Vagina (tissue), 2 donors: ENCODE measurements around the gene ATP11A. TPM values are rescaled to one million over a fixed set of nuclear protein-coding genes. Genes with fewer than 3 reads are reported as not detected.

ENCODE experiments used
- DNase-seq, 2 donors: peaks; one replicate each; pipeline ENCODE4 v3.0.0-alpha.2; 2017; ENCODE audit errors: extremely low spot score in 2 of 2
- H3K27ac ChIP-seq: fragments of 200-600 bp; sonication (generic); one replicate; pipeline ENCODE4 v1.5.1; 2019
- H3K27me3 ChIP-seq: fragments of 200-600 bp; sonication (generic); one replicate; pipeline ENCODE4 v1.5.1; 2019
- H3K36me3 ChIP-seq, 2 donors: fragments of 200-600 bp; sonication (generic); one replicate each; pipeline ENCODE4 v1.5.1; 2017 to 2019
- H3K4me1 ChIP-seq: fragments of 200-600 bp; sonication (generic); one replicate; pipeline ENCODE4 v1.5.1; 2019
- H3K4me3 ChIP-seq, 2 donors: fragments of 200-600 bp; sonication (generic); 1 replicate in 1 of 2; 2 replicates in 1 of 2; pipeline ENCODE4 v1.5.1; 2016 to 2019
- H3K9me3 ChIP-seq: fragments of 200-600 bp; sonication (generic); one replicate; pipeline ENCODE4 v1.5.1; 2019
- POLR2A ChIP-seq, 2 donors: fragments of 450-650 bp; IDR thresholded peaks; one replicate each; pipeline ENCODE4 v1.6.1; 2017; ENCODE audit warnings: antibody characterized with exemption in 2 of 2, mild to moderate bottlenecking in 2 of 2, moderate library complexity in 2 of 2
- POLR2AphosphoS5 ChIP-seq, 2 donors: sonication (generic); formaldehyde crosslinking; IDR thresholded peaks; one replicate each; pipeline ENCODE4 v1.9.0; 2017; ENCODE audit warnings: antibody characterized with exemption in 2 of 2, mild to moderate bottlenecking in 2 of 2, low read depth in 1 of 2; ENCODE audit not compliant: insufficient read depth in 1 of 2
- intact Hi-C: fragments of 100-400 bp; cut with DNase I; formaldehyde crosslinking; loops from one replicate; pipeline ENCODE4 v1.15.1; 2023
- total RNA-seq: library from RNA; depleted of rRNA; stranded (reverse); fragments of >200 nt; gene quantifications from one replicate; pipeline ENCODE4 v1.2.3, GENCODE V29; 2016
- TF ChIP-seq, protein P1 (sequence below), 3 experiments: fragments of 450-650 bp in 2 of 3; fragments of 200-600 bp in 1 of 3; sonication (generic) in 1 of 3; IDR thresholded peaks; one replicate each; pipeline ENCODE4 v1.5.1; 2017 to 2019; ENCODE audit warnings: antibody characterized with exemption in 3 of 3, mild to moderate bottlenecking in 2 of 3, moderate library complexity in 2 of 3

The ATP11A gene
- total RNA-seq, 1 donor from 2014 or later: 33.4 TPM

DNA sequence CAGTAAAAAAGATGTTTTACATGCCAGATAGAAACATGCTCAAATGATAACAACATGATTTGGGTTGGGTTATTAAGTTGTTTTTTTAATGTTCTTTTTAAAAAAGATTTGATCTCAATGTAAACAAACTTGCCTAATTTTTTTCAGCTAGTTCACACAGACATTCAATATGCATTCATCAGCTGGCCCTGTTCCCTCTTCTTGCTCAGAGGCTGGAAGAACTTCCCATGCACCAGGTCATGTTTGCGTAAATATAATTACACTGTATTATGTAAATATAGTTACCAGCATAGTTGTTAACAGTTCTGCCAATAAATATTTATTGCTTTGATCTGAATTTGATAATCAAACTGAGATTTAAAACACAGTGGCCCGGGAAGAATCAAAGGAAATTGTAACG, 70.6 kb downstream of the ATP11A start:
- intact Hi-C loops: no loop called here

DNA sequence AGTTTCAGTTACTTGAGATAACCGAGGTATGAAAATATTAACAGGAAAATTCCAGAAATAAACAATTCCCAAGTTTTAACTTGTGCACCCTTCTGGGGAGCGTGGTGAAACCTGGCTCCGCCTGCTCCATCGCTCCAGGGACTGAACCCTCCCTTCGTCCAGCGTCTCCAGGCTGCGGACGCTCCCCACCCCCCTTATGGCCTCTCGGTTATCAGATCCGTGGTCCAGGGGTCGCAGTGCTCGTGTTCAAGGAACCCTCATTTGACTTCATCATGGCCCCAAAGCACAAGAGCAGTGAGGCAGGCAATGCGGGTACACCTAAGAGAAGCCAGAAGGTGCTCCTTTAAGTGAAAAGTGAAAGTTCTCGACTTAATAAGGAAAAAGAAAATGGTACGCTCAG, 71.1 kb downstream of the ATP11A start:
- H3K4me3 ChIP-seq: peak overlapping the region in 1 of 2 donors; percentile 32
- no peaks in the 10 kb centered on the region for H3K4me1 ChIP-seq
- no peaks in the 10 kb centered on the region for H3K9me3 ChIP-seq
- intact Hi-C loops: no loop called here
- TF ChIP-seq, protein P1, sequence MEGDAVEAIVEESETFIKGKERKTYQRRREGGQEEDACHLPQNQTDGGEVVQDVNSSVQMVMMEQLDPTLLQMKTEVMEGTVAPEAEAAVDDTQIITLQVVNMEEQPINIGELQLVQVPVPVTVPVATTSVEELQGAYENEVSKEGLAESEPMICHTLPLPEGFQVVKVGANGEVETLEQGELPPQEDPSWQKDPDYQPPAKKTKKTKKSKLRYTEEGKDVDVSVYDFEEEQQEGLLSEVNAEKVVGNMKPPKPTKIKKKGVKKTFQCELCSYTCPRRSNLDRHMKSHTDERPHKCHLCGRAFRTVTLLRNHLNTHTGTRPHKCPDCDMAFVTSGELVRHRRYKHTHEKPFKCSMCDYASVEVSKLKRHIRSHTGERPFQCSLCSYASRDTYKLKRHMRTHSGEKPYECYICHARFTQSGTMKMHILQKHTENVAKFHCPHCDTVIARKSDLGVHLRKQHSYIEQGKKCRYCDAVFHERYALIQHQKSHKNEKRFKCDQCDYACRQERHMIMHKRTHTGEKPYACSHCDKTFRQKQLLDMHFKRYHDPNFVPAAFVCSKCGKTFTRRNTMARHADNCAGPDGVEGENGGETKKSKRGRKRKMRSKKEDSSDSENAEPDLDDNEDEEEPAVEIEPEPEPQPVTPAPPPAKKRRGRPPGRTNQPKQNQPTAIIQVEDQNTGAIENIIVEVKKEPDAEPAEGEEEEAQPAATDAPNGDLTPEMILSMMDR (IDR thresholded peaks at IDR 0.05): no peak
- no peak for TF ChIP-seq POLR2A (IDR thresholded peaks at IDR 0.05)
- no peak for TF ChIP-seq POLR2AphosphoS5 (IDR thresholded peaks at IDR 0.05; ENCODE audit: insufficient read depth in 1 of 2, low read depth in 1 of 2)
- H3K27ac ChIP-seq: no peak overlapping the region
- H3K27me3 ChIP-seq: no peaks in the 10 kb centered on the region
- H3K36me3 ChIP-seq: no peaks in the 10 kb centered on the region
- no peak for DNase-seq

More for the DNA sequence above, 70.6 kb downstream of the ATP11A start:
- H3K27ac ChIP-seq: no peak overlapping the region
- no peak for DNase-seq
- no peaks in the 10 kb centered on the region for H3K9me3 ChIP-seq
- TF ChIP-seq POLR2A (IDR thresholded peaks at IDR 0.05) (no peak), POLR2AphosphoS5 (IDR thresholded peaks at IDR 0.05; ENCODE audit: insufficient read depth in 1 of 2, low read depth in 1 of 2) (no peak)
- TF ChIP-seq, protein P1 (IDR thresholded peaks at IDR 0.05): no peak
- no peaks in the 10 kb centered on the region for H3K27me3 ChIP-seq
- no peaks in the 10 kb centered on the region for H3K36me3 ChIP-seq
- no peaks in the 10 kb centered on the region for H3K4me1 ChIP-seq
- H3K4me3 ChIP-seq: peak overlapping the region in 1 of 2 donors; percentile 32

DNA sequence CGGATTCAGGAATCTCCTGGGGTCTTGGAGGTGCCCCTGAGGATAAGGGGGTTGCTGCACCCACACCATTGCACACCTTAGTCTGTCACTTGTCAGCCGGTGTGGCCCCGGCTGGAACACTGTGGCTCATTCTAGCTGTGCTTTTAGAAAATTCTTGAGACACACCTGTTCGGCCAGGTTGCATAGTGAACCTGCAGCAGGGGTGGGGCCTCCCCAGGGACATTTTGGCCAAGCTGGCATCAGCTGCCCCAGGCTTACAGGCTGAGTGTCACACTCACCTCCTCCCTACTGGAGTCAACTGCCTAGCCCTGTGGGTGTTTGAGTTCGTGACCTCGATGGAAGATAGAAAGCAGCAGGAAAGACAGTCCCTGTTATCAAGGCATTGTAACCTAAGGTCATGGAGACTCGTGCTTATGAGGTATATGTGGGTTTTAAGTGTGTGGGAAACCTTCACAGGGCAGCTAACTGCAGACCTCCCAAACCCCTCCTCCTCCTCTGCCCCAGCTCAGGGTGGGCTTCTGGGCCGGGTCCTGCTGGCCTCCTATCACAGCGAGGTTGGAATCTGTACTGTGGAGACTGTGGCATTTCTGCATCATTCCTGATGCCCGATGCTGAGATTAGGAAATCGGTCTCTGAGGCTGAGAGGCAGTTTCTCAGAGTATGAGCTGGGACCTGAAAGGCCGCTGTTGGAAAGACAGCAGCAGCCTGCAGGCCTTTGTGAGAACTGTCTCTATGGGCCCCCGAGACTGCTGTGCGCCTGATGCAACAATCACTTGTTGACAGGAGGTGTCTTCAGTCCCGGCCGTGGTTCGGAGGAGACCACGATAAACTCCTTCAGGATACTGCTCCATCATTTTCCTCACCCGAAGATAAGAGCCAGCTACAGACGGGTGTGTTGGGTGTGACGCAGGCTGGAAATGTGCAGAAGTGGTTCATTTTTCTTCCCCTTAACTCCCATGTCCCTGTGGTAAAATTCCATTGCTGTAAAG, 72.2 kb downstream of the ATP11A start:
- intact Hi-C loops: no loop called here
- H3K27ac ChIP-seq: no peak overlapping the region
- TF ChIP-seq POLR2A (IDR thresholded peaks at IDR 0.05) (no peak), POLR2AphosphoS5 (IDR thresholded peaks at IDR 0.05; ENCODE audit: insufficient read depth in 1 of 2, low read depth in 1 of 2) (no peak)
- TF ChIP-seq, protein P1 (IDR thresholded peaks at IDR 0.05): no peak
- no peaks in the 10 kb centered on the region for H3K27me3 ChIP-seq
- H3K36me3 ChIP-seq: no peaks in the 10 kb centered on the region
- no peak for DNase-seq
- no peaks in the 10 kb centered on the region for H3K9me3 ChIP-seq
- H3K4me3 ChIP-seq: no peak overlapping the region
- no peaks in the 10 kb centered on the region for H3K4me1 ChIP-seq

DNA sequence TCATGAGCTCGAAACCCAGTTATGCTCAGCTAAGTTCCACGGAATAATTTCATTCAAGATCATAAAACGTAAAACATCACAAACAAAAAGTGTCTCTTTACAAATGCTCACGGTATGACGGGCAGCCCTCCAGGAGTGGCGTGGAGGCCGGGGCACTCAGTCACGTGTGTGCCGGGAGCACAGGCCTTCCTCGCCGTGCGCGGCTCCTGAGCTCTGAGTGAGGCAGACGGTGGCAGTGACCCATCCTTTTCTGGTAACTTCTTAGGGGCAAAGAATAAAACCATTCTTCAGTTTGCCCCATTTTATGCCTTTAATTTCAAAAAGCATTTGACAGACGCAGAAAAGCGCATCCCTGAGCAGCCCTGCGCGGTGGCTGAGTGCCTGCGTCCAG, 72.8 kb downstream of the ATP11A start:
- no peak for DNase-seq
- Histone ChIP-seq H3K27ac (no peak overlapping the region), H3K4me1 (no peaks in the 10 kb centered on the region), H3K4me3 (no peak overlapping the region), H3K36me3 (no peaks in the 10 kb centered on the region), H3K27me3 (no peaks in the 10 kb centered on the region), H3K9me3 (no peaks in the 10 kb centered on the region)
- TF ChIP-seq POLR2A (IDR thresholded peaks at IDR 0.05): no peak
- TF ChIP-seq POLR2AphosphoS5 (IDR thresholded peaks at IDR 0.05; ENCODE audit: insufficient read depth in 1 of 2, low read depth in 1 of 2): no peak
- TF ChIP-seq, protein P1 (IDR thresholded peaks at IDR 0.05): no peak
- intact Hi-C loops: no loop called here

DNA sequence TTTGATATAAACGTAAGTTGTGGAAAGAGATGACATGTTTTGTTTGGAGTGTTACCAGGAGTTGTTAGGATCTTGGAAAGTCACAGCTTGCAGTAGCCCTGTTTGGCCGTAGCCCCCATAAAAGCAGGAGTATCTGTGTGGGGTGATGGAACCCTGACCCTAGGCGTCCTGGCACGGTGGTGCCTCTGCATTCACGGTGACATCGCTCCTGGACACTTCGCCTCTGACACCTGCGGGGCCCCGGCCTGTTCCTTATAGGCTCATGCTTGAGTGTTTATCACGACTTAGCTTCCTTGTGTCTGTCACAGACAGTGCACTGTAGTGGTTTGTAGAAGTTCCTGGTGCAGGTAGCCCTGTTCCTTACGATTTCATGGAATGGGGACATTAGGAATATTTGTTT, 74.2 kb downstream of the ATP11A start:
- Histone ChIP-seq H3K36me3 (no peaks in the 10 kb centered on the region), H3K4me3 (no peak overlapping the region), H3K27ac (no peak overlapping the region), H3K27me3 (no peaks in the 10 kb centered on the region), H3K9me3 (no peaks in the 10 kb centered on the region), H3K4me1 (no peaks in the 10 kb centered on the region)
- DNase-seq: no peak
- TF ChIP-seq POLR2AphosphoS5 (IDR thresholded peaks at IDR 0.05; ENCODE audit: insufficient read depth in 1 of 2, low read depth in 1 of 2) (no peak), POLR2A (IDR thresholded peaks at IDR 0.05) (no peak)
- TF ChIP-seq, protein P1 (IDR thresholded peaks at IDR 0.05): no peak
- intact Hi-C loops: no loop called here
